RWPE1 (cell line): Measurements from ENCODE around the gene RASAL2.

Experiments
- CTCF ChIA-PET: fragments of 350-600 bp; sonication (Branson Sonifier 250); formaldehyde crosslinking; extraction: SDS; loops from one replicate; lab custom pipeline; 2021; lab: Yijun Ruan, JAX
- POLR2A ChIA-PET: fragments of 400-600 bp; formaldehyde crosslinking; extraction: SDS; loops from one replicate; lab custom pipeline; 2020; ENCODE audit warnings: antibody characterized with exemption; ENCODE audit not compliant: low non-redundant PET; lab: Yijun Ruan, JAX
- DNase-seq: peaks from one replicate; pipeline ENCODE4 v3.0.0; 2012; ENCODE audit warnings: low spot score
- H3K27ac ChIP-seq: fragments of 450-650 bp; 2 replicates; pipeline ENCODE4 v1.5.1; 2017
- CTCF ChIP-seq: fragments of 450-650 bp; conservative IDR thresholded peaks from 2 replicates; pipeline ENCODE4 v1.5.1; 2017; ENCODE audit warnings: low read depth, mild to moderate bottlenecking

The RASAL2 gene

GRCh38 chr1:178411756-178412399, 318.0 kb downstream of the RASAL2 start:
- no peak for DNase-seq
- ChIA-PET POLR2A (no interaction called here), CTCF (no interaction called here)
- no peak for TF ChIP-seq CTCF
- H3K27ac ChIP-seq, result no peak overlapping the region

- ChIA-PET CTCF (no interaction called here), POLR2A (no interaction called here)
- H3K27ac ChIP-seq, result no peak overlapping the region
- no peak for DNase-seq
- no peak for TF ChIP-seq CTCF
Observed at GRCh38 chr1:178412400-178412770, 318.5 kb downstream of the RASAL2 start.

- no peak for TF ChIP-seq CTCF
- CTCF ChIA-PET, result no interaction called here
- POLR2A ChIA-PET, result no interaction called here
- peak; percentile 80 for DNase-seq
- H3K27ac ChIP-seq, result peak overlapping the region; percentile 63
Observed at GRCh38 chr1:178417858-178418257, 324.0 kb downstream of the RASAL2 start.

- H3K27ac ChIP-seq, result no peak overlapping the region
- TF ChIP-seq CTCF, result no peak
- CTCF ChIA-PET, result no interaction called here
- no peak for DNase-seq
- POLR2A ChIA-PET, result no interaction called here
Observed at GRCh38 chr1:178418284-178418955, 324.5 kb downstream of the RASAL2 start.

- TF ChIP-seq CTCF, result no peak
- no peak overlapping the region for H3K27ac ChIP-seq
- ChIA-PET POLR2A (interaction anchor here (0.6 kb wide), 1 partner anchor 41 kb away, joined by 3 read pairs; no protein-coding TSS in a partner anchor), CTCF (interaction anchor here (0.7 to 0.9 kb wide), 2 partner anchors 124 to 1888 kb away, joined by 3 read pairs; no protein-coding TSS in a partner anchor)
- DNase-seq, result peak; percentile 7
Observed at GRCh38 chr1:178434360-178434759, 340.5 kb downstream of the RASAL2 start.

GRCh38 chr1:178434899-178435435, 341.1 kb downstream of the RASAL2 start:
- no peak overlapping the region for H3K27ac ChIP-seq
- DNase-seq, result no peak
- no peak for TF ChIP-seq CTCF
- ChIA-PET POLR2A (no interaction called here), CTCF (interaction anchor here (0.9 kb wide), 1 partner anchor 124 kb away, joined by 3 read pairs; no protein-coding TSS in a partner anchor)
